Measurements from ENCODE around the gene LMBR1.

DNA sequence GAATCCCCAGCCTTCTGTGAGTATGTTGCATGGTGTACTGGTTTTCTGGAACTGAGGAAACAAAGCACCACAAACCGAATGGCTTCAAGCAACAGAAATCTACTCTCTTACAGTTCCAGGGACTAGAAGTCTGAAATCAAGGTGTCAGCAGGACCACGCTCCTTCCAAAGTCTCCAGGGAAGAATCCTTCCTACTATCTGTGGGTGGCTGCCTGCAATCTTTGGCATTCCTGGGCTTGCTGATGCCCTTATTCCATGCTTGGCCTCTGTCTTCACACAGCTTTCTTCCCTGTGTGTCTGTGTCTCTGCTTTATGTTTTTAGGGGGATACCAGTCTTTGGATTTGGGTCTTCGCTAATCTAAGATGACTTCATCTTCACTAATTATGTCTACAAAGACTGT, 81.3 kb downstream of the LMBR1 start:
- TF ChIP-seq TARDBP (IDR thresholded peaks at IDR 0.05) = no peak
- no peak for TF ChIP-seq NFRKB (IDR thresholded peaks at IDR 0.05)
- TF ChIP-seq, protein P1, sequence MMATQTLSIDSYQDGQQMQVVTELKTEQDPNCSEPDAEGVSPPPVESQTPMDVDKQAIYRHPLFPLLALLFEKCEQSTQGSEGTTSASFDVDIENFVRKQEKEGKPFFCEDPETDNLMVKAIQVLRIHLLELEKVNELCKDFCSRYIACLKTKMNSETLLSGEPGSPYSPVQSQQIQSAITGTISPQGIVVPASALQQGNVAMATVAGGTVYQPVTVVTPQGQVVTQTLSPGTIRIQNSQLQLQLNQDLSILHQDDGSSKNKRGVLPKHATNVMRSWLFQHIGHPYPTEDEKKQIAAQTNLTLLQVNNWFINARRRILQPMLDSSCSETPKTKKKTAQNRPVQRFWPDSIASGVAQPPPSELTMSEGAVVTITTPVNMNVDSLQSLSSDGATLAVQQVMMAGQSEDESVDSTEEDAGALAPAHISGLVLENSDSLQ (IDR thresholded peaks at IDR 0.05) = no peak
- TF ChIP-seq L3MBTL2 (conservative IDR thresholded peaks at IDR 0.05) = no peak
